Panc1 (cell line): ENCODE measurements around the gene STX7.

Experiments used
- POLR2AphosphoS5 ChIP-seq: IDR thresholded peaks from 2 replicates; pipeline ENCODE4 v1.6.1; 2012; ENCODE audit warnings: mild to moderate bottlenecking, low read depth, low read length, moderate library complexity
- SIN3A ChIP-seq: IDR thresholded peaks from 2 replicates; pipeline ENCODE4 v1.6.1; 2012; ENCODE audit warnings: low read depth, mild to moderate bottlenecking, low read length, moderate library complexity, borderline replicate concordance; ENCODE audit not compliant: insufficient read depth
- TF ChIP-seq, protein P1 (sequence below): fragments of 450-650 bp; IDR thresholded peaks from 2 replicates; pipeline ENCODE4 v1.5.1; 2017; ENCODE audit warnings: mild to moderate bottlenecking

DNA sequence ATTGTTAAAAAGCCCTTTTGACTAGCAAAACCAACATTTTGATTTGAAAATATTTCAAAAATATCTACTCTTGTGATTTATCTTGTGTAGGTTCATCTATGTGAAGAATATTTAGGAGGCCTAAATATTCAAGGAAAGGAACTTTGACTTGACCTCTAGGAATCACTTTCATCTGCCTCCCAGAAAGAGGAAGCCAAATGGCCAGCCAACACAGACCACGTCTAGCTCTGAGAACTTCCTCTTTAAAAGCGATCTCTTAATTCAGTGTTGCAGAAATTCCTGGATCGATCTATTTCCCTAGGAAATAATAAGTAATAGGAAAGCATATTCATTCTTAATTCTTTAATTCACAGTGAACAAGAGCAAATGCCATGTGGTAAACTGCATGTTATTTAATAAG lies 102.1 kb downstream of the STX7 start:
- TF ChIP-seq POLR2AphosphoS5 (no peak), SIN3A (no peak)
- TF ChIP-seq, protein P1, sequence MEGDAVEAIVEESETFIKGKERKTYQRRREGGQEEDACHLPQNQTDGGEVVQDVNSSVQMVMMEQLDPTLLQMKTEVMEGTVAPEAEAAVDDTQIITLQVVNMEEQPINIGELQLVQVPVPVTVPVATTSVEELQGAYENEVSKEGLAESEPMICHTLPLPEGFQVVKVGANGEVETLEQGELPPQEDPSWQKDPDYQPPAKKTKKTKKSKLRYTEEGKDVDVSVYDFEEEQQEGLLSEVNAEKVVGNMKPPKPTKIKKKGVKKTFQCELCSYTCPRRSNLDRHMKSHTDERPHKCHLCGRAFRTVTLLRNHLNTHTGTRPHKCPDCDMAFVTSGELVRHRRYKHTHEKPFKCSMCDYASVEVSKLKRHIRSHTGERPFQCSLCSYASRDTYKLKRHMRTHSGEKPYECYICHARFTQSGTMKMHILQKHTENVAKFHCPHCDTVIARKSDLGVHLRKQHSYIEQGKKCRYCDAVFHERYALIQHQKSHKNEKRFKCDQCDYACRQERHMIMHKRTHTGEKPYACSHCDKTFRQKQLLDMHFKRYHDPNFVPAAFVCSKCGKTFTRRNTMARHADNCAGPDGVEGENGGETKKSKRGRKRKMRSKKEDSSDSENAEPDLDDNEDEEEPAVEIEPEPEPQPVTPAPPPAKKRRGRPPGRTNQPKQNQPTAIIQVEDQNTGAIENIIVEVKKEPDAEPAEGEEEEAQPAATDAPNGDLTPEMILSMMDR, result no peak
